ENCODE results near the gene PPP5C. TPM values are rescaled to one million over a fixed set of nuclear protein-coding genes. Genes with fewer than 3 reads are reported as not detected.

Gene PPP5C
- total and polyA plus RNA-seq, 4 donors: 19.0 to 50.5 (median 28.3) TPM

DNA sequence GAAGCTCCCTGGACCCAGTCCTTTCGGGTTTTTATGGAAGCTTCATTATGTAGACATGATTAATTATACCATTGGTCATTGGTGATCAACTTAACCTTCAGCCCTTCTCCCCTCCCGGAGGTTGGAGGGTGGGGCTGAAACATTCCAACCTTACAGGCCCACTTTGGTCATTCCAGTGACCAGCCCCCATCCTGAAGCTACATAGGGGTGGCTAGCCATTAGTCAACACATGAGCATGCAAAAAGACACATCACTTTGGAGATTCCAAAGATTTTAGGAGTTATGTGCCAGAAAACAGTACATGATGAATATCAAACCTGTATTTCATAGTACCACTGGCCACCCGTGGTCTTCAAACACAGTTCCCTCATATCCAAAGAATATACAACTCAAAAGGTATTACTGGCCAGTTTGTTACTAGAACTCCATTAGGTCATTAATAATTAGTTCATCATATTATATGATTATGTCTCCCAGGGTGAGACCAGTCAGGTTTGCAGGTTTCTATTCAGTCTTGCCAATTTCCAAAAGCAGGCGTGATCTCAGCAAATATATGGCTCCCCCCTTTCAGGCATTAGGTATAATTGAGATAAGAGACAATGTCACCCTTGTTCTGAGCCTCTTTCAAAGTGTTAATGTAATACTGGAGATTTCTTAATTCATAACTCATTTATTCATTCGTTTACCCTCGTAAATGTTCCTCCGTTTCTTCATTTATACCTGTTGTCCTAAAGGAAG, 11.1 kb downstream of the PPP5C start (continued):
- TF ChIP-seq, protein P1, sequence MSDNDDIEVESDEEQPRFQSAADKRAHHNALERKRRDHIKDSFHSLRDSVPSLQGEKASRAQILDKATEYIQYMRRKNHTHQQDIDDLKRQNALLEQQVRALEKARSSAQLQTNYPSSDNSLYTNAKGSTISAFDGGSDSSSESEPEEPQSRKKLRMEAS (IDR thresholded peaks at IDR 0.05): no peak

DNA sequence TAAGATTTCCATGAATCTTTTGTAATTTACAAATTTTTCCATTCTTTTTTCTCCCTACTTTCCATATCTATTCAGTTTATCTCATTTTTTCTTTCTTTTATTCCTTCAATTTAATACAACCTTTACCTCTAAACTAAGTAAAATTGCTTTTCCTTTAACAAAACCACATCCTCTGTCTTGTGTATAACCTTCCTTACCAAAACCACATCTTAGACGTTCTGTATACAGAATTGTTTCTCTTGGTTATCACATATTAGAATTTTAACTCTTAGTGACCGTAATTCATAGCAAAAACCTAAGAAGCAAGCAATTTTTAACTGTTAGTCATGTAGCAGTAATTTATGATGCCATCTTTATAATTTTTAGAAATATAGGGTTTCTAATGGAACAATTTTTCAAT, 15.0 kb downstream of the PPP5C start:
- no peaks in the 10 kb centered on the region for H3K9me3 ChIP-seq (ENCODE audit: control insufficient read depth in 4 of 4, low read length in 3 of 4)
- H3K4me3 ChIP-seq (ENCODE audit: low read depth in 1 of 3, low read length in 3 of 3): no peak overlapping the region
- H3K27me3 ChIP-seq (ENCODE audit: control insufficient read depth in 4 of 4, insufficient read depth in 4 of 4, low read length in 3 of 4): no peaks in the 10 kb centered on the region
- H3K36me3 ChIP-seq (ENCODE audit: control insufficient read depth in 4 of 4, insufficient read depth in 3 of 4, low read depth in 1 of 4, low read length in 3 of 4): peaks cover 0 to 4% (median under 1%) of the 10 kb centered on the region in 4 donors
- TF ChIP-seq JUND (IDR thresholded peaks at IDR 0.05) (no peak), TAF1 (conservative IDR thresholded peaks at IDR 0.05) (no peak), GABPA (IDR thresholded peaks at IDR 0.05 in 1 of 2, conservative IDR thresholded peaks at IDR 0.05 in 1 of 2) (no peak), RXRA (IDR thresholded peaks at IDR 0.05) (no peak), FOXA2 (IDR thresholded peaks at IDR 0.05) (no peak), SP1 (IDR thresholded peaks at IDR 0.05) (no peak), NR2F2 (IDR thresholded peaks at IDR 0.05) (no peak), YY1 (IDR thresholded peaks at IDR 0.05) (no peak), FOXA1 (IDR thresholded peaks at IDR 0.05) (no peak), HNF4G (IDR thresholded peaks at IDR 0.05) (no peak), EGR1 (IDR thresholded peaks at IDR 0.05; ENCODE audit: low read depth in 2 of 2) (no peak), RAD21 (IDR thresholded peaks at IDR 0.05) (no peak), HNF4A (conservative IDR thresholded peaks at IDR 0.05) (no peak)
- TF ChIP-seq, protein P2, sequence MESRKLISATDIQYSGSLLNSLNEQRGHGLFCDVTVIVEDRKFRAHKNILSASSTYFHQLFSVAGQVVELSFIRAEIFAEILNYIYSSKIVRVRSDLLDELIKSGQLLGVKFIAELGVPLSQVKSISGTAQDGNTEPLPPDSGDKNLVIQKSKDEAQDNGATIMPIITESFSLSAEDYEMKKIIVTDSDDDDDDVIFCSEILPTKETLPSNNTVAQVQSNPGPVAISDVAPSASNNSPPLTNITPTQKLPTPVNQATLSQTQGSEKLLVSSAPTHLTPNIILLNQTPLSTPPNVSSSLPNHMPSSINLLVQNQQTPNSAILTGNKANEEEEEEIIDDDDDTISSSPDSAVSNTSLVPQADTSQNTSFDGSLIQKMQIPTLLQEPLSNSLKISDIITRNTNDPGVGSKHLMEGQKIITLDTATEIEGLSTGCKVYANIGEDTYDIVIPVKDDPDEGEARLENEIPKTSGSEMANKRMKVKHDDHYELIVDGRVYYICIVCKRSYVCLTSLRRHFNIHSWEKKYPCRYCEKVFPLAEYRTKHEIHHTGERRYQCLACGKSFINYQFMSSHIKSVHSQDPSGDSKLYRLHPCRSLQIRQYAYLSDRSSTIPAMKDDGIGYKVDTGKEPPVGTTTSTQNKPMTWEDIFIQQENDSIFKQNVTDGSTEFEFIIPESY (IDR thresholded peaks at IDR 0.05): no peak
- TF ChIP-seq, protein P3, sequence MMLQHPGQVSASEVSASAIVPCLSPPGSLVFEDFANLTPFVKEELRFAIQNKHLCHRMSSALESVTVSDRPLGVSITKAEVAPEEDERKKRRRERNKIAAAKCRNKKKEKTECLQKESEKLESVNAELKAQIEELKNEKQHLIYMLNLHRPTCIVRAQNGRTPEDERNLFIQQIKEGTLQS (IDR thresholded peaks at IDR 0.05): no peak
- TF ChIP-seq, protein P4, sequence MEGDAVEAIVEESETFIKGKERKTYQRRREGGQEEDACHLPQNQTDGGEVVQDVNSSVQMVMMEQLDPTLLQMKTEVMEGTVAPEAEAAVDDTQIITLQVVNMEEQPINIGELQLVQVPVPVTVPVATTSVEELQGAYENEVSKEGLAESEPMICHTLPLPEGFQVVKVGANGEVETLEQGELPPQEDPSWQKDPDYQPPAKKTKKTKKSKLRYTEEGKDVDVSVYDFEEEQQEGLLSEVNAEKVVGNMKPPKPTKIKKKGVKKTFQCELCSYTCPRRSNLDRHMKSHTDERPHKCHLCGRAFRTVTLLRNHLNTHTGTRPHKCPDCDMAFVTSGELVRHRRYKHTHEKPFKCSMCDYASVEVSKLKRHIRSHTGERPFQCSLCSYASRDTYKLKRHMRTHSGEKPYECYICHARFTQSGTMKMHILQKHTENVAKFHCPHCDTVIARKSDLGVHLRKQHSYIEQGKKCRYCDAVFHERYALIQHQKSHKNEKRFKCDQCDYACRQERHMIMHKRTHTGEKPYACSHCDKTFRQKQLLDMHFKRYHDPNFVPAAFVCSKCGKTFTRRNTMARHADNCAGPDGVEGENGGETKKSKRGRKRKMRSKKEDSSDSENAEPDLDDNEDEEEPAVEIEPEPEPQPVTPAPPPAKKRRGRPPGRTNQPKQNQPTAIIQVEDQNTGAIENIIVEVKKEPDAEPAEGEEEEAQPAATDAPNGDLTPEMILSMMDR (IDR thresholded peaks at IDR 0.05; ENCODE audit: low read depth, low read length, missing input control): no peak
- TF ChIP-seq, protein P1 (IDR thresholded peaks at IDR 0.05): no peak
- TF ChIP-seq, protein P5, sequence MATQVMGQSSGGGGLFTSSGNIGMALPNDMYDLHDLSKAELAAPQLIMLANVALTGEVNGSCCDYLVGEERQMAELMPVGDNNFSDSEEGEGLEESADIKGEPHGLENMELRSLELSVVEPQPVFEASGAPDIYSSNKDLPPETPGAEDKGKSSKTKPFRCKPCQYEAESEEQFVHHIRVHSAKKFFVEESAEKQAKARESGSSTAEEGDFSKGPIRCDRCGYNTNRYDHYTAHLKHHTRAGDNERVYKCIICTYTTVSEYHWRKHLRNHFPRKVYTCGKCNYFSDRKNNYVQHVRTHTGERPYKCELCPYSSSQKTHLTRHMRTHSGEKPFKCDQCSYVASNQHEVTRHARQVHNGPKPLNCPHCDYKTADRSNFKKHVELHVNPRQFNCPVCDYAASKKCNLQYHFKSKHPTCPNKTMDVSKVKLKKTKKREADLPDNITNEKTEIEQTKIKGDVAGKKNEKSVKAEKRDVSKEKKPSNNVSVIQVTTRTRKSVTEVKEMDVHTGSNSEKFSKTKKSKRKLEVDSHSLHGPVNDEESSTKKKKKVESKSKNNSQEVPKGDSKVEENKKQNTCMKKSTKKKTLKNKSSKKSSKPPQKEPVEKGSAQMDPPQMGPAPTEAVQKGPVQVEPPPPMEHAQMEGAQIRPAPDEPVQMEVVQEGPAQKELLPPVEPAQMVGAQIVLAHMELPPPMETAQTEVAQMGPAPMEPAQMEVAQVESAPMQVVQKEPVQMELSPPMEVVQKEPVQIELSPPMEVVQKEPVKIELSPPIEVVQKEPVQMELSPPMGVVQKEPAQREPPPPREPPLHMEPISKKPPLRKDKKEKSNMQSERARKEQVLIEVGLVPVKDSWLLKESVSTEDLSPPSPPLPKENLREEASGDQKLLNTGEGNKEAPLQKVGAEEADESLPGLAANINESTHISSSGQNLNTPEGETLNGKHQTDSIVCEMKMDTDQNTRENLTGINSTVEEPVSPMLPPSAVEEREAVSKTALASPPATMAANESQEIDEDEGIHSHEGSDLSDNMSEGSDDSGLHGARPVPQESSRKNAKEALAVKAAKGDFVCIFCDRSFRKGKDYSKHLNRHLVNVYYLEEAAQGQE (IDR thresholded peaks at IDR 0.05): no peak
- WGBS: 65% methylated on average over 2 of the region's 2 CpGs
- no peak for DNase-seq (ENCODE audit: low spot score)
- H3K27ac ChIP-seq (ENCODE audit: low read depth in 1 of 2, low read length in 2 of 2): no peak overlapping the region
- peaks cover 5 to 28% (median 18%) of the 10 kb centered on the region in 4 donors for H3K4me1 ChIP-seq (ENCODE audit: control insufficient read depth in 4 of 4, insufficient read depth in 4 of 4, low read length in 3 of 4)
- no peak overlapping the region for H3K9ac ChIP-seq (ENCODE audit: low read depth in 1 of 2, low read length in 2 of 2)

All from liver (tissue), 9 donors.